Ovary (tissue), 9 donors: ENCODE data around the gene NFIA. TPM values are rescaled to one million over a fixed set of nuclear protein-coding genes. Genes with fewer than 3 reads are reported as not detected.

Experiments
- DNase-seq, 5 donors: peaks; one replicate each; pipeline ENCODE4 v3.0.0-alpha.2; 2019 to 2020
- H3K27ac ChIP-seq, 2 donors: fragments of 200-600 bp; one replicate each; pipeline versions ENCODE4 v1.5.1 to v1.8.0; 2019 to 2022
- H3K27me3 ChIP-seq: fragments of 200-600 bp; one replicate; pipeline ENCODE4 v1.8.0; 2022
- H3K36me3 ChIP-seq: fragments of 200-600 bp; sonication (generic); one replicate; pipeline ENCODE4 v1.5.1; 2019
- H3K4me1 ChIP-seq: one replicate; pipeline ENCODE4 v1.8.1; 2013; ENCODE audit warnings: mild to moderate bottlenecking, moderate library complexity; ENCODE audit not compliant: insufficient read depth
- H3K4me3 ChIP-seq: fragments of 200-600 bp; sonication (generic); one replicate; pipeline ENCODE4 v1.5.1; 2017
- H3K9me3 ChIP-seq, 2 donors: fragments of 200-600 bp in 1 of 2; sonication (generic) in 1 of 2; one replicate each; pipeline versions ENCODE4 v1.5.1 to v1.8.1; 2013 to 2019; ENCODE audit warnings: mild to moderate bottlenecking in 1 of 2, moderate library complexity in 1 of 2
- EP300 ChIP-seq: sonication (generic); formaldehyde crosslinking; IDR thresholded peaks from one replicate; pipeline ENCODE4 v1.6.1; 2017; ENCODE audit warnings: antibody characterized with exemption
- POLR2A ChIP-seq: fragments of 450-650 bp; IDR thresholded peaks from one replicate; pipeline ENCODE4 v1.6.1; 2017; ENCODE audit warnings: antibody characterized with exemption, mild to moderate bottlenecking, moderate library complexity
- WGBS, 3 donors: extraction: QIAGEN DNeasy Blood & Tissue Kit in 1 of 3; methylation state at CpG; one replicate each; pipeline versions ENCODE4 v1.1.5 to v1.1.7; 2013 to 2017; 5-methylcytosine and 5-hydroxymethylcytosine counted together
- intact Hi-C, 4 donors: fragments of 100-400 bp; cut with DNase I; formaldehyde crosslinking; loops; one replicate each; pipeline versions ENCODE4 v1.11.0 to v1.15.1; 2022 to 2023
- polyA plus RNA-seq, 2 donors: library from polyadenylated mRNA; stranded (reverse); fragments of 200-250 nt in 1 of 2; fragments of 350-450 nt in 1 of 2; fragmentation: Illumina TruSeq in 1 of 2; extraction: RNeasy Lipid Tissue Mini Kit (QIAGEN cat#74804) in 1 of 2; gene quantifications; one replicate each; pipeline ENCODE4 v1.2.3, GENCODE V29; 2013 to 2014
- total RNA-seq, 7 donors: library from RNA; depleted of rRNA in 2 of 7; stranded (reverse); fragments of >200 nt in 2 of 7; fragmentation: NEBNext Ultra II Directional in 3 of 7; extraction: Animal tissue kit (Norgen Biotek cat#: 25700) in 3 of 7; gene quantifications; one replicate each; pipeline versions ENCODE4 v1.1.0 to v1.2.4, GENCODE V29; 2016 to 2023
- TF ChIP-seq, protein P1 (sequence below), 3 donors: fragments of 450-650 bp in 2 of 3; fragments of 200-600 bp in 1 of 3; IDR thresholded peaks; one replicate each; pipeline versions ENCODE4 v1.5.1 to v1.8.0; 2016 to 2022; ENCODE audit warnings: antibody characterized with exemption in 3 of 3, mild to moderate bottlenecking in 1 of 3
- donor health status: DM: no; HTN: no; CAD: no; lungs with moderate emphysema.
- donor health status: DM: no; HTN: no; CAD: no.
- donor health status: Bipolar disorder and iron deficiency.
- donor health status: DM: yes; HTN: yes; CAD: no.
- donor health status: DM: no; HTN: no; CAD: no.
- donor health status: DM: yes; HTN: yes; CAD: no.

Gene NFIA
- total and polyA plus RNA-seq, 9 donors = 11.8 to 115 (median 80.9) TPM

DNA sequence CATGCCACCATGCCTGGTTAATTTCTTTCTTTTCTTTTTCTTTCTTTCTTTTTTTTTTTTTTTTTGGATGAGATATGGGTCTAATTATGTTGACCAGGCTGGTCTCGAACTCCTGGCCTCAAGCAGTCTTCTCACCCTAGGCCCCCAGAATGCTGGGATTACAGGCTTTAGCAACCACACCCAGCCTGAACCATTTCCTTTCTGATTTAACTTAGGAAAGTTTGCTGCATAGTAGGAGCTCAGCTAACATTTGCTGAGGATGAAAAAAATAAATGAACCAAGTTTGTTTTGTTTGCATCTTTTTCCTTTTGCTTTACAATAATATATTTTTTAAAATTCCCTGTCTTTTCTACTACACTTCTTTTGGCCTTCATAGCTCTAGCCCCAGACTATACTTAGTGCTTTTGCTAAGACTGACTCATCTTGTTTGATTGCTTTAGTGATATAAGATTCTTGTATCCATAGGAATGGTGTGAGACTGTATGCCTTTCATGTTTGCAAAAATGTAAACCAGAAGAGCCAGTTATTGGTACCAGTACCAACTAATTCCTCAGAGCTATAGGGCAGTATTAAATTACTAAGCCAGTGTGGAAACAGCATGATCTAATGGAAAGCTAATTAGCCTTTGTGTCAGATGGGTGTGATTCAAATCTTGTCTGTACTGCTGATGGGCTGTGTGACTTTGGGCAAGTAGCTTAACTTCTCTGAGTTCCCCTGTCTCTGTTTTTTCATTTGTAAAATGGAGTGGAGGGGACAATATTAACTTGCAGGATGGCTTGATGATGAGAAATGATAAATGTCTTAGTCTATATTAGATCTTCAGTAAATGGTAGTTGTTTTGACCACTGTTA, 66.9 kb downstream of the NFIA start:
- Histone ChIP-seq H3K9me3 (no peaks in the 10 kb centered on the region), H3K36me3 (no peaks in the 10 kb centered on the region), H3K4me1 (peaks cover 2% of the 10 kb centered on the region), H3K27ac (no peak overlapping the region), H3K4me3 (no peak overlapping the region), H3K27me3 (no peaks in the 10 kb centered on the region)
- 78 to 93% (median 90%) methylated on average over 1 of the region's 1 CpG for WGBS, 3 donors
- DNase-seq = no peak
- no peak for TF ChIP-seq POLR2A
- TF ChIP-seq, protein P1, sequence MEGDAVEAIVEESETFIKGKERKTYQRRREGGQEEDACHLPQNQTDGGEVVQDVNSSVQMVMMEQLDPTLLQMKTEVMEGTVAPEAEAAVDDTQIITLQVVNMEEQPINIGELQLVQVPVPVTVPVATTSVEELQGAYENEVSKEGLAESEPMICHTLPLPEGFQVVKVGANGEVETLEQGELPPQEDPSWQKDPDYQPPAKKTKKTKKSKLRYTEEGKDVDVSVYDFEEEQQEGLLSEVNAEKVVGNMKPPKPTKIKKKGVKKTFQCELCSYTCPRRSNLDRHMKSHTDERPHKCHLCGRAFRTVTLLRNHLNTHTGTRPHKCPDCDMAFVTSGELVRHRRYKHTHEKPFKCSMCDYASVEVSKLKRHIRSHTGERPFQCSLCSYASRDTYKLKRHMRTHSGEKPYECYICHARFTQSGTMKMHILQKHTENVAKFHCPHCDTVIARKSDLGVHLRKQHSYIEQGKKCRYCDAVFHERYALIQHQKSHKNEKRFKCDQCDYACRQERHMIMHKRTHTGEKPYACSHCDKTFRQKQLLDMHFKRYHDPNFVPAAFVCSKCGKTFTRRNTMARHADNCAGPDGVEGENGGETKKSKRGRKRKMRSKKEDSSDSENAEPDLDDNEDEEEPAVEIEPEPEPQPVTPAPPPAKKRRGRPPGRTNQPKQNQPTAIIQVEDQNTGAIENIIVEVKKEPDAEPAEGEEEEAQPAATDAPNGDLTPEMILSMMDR (IDR thresholded peaks at IDR 0.05) = no peak
- intact Hi-C loops = no loop called here

DNA sequence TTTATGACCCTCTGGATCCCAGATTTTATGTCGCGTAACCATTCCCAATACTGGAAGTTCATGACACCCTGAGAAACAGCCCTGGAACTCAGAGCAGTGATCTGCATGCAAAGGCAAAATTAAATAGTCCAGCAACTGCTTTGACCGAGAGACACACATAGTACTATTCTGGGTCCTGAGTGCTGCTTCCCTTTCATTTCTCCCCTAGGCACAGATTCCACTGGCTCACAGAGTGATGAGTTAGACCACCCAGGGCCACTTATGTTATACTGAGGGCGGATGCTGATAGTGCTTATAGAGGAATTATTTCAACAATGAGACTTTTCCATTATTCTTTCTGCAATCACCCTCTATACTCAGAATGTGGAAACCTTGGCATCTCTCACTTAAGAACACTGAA, 69.2 kb downstream of the NFIA start:
- Histone ChIP-seq H3K4me1 (peaks cover 2% of the 10 kb centered on the region), H3K27me3 (no peaks in the 10 kb centered on the region), H3K9me3 (no peaks in the 10 kb centered on the region), H3K4me3 (no peak overlapping the region), H3K36me3 (no peaks in the 10 kb centered on the region), H3K27ac (no peak overlapping the region)
- 91 to 97% (median 91%) methylated on average over 4 of the region's 4 CpGs for WGBS, 3 donors
- no peak for DNase-seq
- no peak for TF ChIP-seq POLR2A
- TF ChIP-seq, protein P1 (IDR thresholded peaks at IDR 0.05) = no peak
- TF ChIP-seq EP300 = no peak
- intact Hi-C loops = no loop called here

DNA sequence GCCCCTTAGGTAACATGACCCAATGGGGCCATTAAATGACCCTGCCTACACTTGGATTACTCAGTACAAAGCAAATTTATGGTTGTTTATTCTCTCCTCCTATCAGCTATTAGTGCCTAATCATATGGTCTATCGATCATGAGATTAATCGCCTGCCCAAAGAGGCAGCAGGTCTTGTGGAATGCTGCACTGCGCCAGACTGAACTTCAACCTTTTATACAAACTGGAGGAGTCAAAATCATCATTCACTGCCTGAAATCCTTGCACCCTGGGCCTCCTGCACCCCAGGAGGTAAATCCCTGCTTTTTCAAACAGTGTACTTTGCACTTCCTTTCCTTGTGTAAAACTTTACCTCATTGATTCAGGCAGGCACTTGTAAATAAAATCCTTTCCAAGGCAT, 69.7 kb downstream of the NFIA start:
- H3K4me1 ChIP-seq = peaks cover 2% of the 10 kb centered on the region
- no peak overlapping the region for H3K4me3 ChIP-seq
- H3K27ac ChIP-seq = no peak overlapping the region
- intact Hi-C loops = no loop called here
- no peaks in the 10 kb centered on the region for H3K27me3 ChIP-seq
- TF ChIP-seq POLR2A (no peak), EP300 (no peak)
- TF ChIP-seq, protein P1 (IDR thresholded peaks at IDR 0.05) = no peak
- H3K36me3 ChIP-seq = no peaks in the 10 kb centered on the region
- DNase-seq = no peak
- WGBS, 3 donors = 66 to 85% (median 84%) methylated on average over 3 of the region's 3 CpGs
- no peaks in the 10 kb centered on the region for H3K9me3 ChIP-seq

DNA sequence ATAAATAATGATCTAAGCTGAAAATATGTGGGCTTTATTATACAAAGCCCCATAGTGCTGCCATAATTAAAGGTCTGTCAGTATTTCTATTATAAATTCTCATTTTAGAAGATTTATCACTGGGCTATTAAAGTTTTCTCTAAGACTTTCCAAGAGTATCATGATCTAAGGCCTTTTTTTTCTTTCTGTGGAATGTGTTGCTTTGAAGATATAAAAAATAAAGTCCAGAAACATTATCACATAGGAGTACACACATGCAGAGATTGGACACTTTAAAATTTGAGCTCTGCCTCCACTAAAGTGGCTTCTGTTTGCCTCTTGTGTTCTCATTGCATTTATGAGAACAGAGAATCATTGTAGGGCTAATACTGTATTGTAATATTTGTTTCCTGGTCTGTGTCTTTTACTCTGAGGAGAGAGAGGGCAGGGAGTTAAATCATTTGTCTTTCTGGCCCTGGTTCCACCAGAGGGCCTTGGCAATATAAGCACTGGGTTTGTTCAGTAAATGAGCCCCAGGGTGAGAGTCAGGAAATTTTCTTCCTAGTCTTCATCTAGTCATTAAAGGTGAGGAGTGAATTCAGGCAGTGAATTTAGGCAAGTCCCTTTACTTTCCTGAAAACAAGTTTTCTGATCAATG, 70.2 kb downstream of the NFIA start:
- no peak for TF ChIP-seq EP300
- TF ChIP-seq, protein P1 (IDR thresholded peaks at IDR 0.05) = no peak
- TF ChIP-seq POLR2A = no peak
- Histone ChIP-seq H3K9me3 (no peaks in the 10 kb centered on the region), H3K36me3 (no peaks in the 10 kb centered on the region), H3K27ac (no peak overlapping the region), H3K27me3 (no peaks in the 10 kb centered on the region), H3K4me1 (peaks cover 2% of the 10 kb centered on the region), H3K4me3 (no peak overlapping the region)
- DNase-seq = no peak
- intact Hi-C loops = no loop called here
